Right ventricle myocardium superior (tissue), 1 donor: ENCODE measurements around the gene FOXP3. TPM values are rescaled to one million over a fixed set of nuclear protein-coding genes. Genes with fewer than 3 reads are reported as not detected.

Experiments used
- ATAC-seq: fragments of 200-7000 bp; cut with Tn5 transposase; one replicate; pipeline ENCODE4 v1.9.1; 2020; ENCODE audit warnings: mild to moderate bottlenecking; ENCODE audit not compliant: poor library complexity
- DNase-seq: peaks from one replicate; pipeline ENCODE4 v3.0.0-alpha.2; 2020
- intact Hi-C: fragments of 100-400 bp; cut with DNase I; formaldehyde crosslinking; loops from one replicate; pipeline ENCODE4 v1.11.2; 2022
- total RNA-seq: library from RNA; stranded (reverse); fragmentation: NEBNext Ultra II Directional; extraction: Animal tissue kit (Norgen Biotek cat#: 25700); gene quantifications from one replicate; pipeline ENCODE4 v1.2.1, GENCODE V29; 2021
- donor health status: DM: no; HTN: yes; CAD: no; lungs with severe emphysema.

FOXP3 gene
- total RNA-seq, 1 donor from 2014 or later: not detected

DNA sequence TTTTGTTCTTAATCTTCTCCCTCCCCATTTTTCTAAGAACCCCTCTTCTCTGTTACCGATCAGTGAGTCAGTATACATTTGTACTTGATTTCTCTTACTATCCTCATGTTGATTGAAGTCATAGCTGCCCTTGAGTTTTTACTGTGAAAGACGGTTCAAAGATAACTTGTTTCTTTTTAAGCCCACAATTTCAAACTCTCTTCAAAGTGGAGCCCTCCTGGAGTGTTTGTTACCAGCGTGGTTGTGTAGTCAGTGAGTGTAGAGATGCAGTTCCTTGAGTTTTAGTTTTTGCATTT lies 13.0 kb upstream of the FOXP3 start:
- no peak for DNase-seq
- intact Hi-C loops: no loop called here
- ATAC-seq: no peak

DNA sequence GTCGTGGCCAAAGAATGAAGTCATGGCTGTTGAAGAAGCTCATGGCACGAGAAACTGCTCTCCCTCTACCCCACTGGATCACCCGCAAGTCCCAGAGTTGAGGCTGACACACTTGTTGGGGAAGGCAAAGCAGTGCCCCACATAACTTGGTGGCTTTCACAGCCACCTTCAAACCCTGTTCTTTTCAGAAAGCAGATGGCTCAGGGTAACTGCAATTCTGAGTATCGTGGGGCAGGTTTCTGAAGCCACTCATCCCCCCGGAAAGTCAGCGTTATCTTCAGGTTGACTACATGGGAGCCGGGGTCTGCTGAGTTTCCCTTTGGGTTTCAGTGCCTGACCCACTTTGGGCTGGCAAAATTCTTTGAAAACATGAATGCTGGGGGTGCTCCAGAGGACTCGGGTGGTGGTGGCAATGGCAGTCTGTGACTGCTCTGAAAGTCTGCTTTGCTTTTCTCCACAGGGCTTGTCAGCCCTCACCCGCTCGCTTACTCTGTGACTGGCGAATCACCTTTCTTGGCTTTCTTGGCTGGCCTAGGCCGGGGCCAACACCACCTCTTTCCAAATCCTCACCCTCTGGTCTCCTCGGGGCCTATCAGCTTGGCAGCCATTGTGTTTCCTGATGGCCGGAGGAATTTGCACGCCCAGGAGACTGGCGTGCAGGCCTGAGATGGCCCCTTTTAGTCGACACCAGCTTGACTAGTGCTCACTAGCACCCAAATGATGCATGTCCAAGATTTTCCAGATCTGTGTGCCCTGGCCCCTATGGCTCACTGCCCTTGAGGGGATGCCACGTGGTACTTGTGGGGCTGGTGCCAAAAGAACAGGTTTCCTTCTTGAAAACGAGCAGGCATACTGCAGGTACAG lies 12.4 kb upstream of the FOXP3 start:
- ATAC-seq (peak; percentile 46), DNase-seq (no peak)
- intact Hi-C loops: no loop called here

DNA sequence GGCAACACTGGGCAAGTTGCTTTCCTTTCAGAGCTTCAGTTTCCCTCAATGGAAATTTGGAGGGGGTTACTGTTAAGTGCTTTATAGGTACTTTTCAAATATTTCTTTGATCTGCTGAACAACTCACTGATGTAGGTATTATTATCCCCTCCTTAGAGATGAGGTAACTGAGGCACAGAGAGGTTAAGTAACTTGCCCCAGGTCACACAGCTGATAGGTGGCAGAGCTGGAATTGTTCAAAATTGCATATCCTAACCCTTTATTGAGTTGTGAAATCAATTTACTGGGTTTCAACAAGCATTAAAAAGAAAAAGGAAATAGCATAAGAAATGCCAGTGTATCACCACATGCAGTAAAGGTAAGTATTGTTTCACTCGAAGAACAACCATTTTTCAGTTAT lies 11.7 kb upstream of the FOXP3 start:
- intact Hi-C loops: no loop called here

DNA sequence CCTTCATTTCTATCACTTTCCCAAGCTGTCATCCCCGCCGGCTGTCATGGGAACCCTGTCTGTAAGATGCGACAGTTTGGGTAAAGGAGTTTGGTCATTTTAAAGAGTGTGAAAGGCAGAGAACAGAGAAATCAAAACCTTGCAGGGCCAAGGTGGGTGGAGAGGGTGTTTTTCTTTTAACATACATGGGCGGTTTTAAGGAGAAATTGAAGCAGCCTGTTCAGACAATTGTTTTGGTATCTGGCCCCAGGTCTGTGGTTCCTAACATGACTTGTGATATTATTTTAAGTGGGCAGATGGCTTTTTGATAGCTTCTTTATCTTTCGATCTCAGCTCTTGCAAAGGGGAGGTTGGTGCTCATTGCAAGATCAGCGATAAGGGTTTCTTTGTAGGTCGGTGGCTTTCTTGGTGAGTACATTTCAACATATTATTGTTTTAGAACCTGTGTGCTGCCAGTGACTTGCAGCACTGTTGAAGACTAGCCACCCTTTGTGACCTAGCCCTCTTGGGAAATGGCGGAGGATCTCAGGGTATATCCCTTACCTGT lies 8.7 kb upstream of the FOXP3 start:
- intact Hi-C loops: no loop called here
- ATAC-seq (no peak), DNase-seq (no peak)

More for the DNA sequence above, 11.7 kb upstream of the FOXP3 start:
- ATAC-seq (no peak), DNase-seq (no peak)

DNA sequence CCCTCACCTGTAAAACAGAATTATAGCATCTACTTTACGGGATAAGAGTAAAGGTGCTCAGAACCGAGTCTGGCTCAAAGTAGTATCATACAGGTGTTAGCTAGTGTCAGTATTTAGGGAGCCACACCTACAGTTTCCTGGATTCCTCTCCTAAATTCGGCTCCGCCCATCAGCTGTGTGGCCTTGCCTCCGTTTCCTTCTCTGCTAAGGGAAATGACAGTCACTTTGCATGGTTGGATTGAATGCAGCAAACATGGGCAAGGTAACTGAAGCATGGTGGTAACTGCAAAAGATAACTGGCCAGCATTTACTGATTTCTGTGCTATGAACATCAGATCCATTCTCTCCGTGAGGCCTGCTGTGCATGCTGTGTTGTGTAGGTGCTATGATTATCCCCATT lies 7.9 kb upstream of the FOXP3 start:
- no peak for ATAC-seq
- DNase-seq: no peak
- intact Hi-C loops: no loop called here

DNA sequence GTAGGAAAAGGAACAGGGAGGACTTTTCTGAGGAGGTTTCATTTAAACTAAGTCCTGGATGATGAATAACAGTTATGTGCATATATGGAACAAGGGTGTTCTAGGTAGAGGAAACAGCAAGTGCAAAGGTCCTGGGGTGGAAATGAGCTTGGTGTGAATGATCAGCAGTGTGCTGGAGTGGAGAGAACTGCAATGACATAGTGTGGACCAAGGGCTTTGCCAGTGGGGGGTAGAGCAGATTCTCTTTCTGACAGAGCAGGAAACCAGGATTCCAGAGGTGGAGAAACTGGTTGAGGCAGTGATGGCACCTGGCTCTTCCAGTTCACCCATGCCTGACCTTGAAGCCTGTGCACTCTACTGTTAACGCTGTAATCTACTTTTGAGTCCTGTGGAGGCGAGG lies 6.8 kb upstream of the FOXP3 start:
- no peak for ATAC-seq
- intact Hi-C loops: no loop called here
- no peak for DNase-seq

DNA sequence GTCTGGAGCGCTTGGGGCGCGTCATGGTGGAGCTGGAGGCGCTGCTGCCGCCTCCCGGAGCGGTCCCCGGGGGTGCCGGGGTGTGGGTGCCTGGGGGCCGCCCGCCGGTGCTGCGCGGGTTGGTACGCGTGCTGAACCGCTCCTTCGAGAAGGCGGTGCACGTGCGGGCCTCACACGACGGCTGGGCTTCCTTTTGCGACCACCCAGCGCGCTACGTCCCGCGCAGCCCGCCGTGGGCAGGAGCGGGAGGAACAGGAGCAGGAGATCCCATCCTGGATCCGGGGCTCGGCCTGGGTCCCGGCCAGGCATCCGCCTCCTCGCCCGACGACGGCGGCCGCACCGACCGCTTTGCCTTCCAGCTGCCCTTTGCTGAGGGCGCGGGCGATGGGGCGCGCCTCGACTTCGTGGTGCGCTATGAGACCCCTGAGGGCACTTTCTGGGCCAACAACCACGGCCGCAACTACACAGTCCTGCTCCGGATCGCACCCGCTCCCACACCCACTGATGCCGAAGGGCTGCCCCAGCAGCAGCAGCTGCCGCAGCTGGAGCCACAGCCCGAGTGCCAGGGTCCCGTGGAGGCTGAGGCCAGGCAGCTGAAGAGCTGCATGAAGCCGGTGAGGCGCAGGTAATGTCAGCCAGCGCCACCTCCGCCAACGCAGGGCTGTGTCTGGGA lies 5.9 kb upstream of the FOXP3 start:
- DNase-seq (no peak), ATAC-seq (no peak)
- intact Hi-C loops: no loop called here

DNA sequence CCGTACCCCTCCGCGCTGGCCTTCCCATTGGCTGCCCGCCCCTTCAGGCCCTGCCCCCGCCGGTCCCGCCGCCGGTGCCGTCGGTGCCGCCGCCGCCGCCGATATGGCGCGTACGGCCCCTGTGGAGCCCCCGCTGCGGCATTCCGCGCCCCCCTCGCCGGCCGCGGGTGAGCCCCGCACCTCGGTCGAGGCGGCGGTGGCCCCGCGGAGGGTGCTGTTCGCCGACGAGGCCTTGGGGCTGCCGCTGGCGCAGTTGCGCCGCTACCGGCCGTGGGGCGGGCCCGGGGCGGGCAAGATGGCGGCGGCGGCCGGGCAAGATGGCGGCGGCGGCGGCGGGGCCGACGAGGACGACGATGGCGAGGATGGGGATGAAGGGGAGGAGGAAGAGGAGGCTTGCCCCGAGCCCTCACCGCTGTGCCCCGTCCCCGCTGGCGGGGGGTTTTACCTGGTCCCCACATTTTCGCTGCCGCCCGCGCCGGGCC lies 5.3 kb upstream of the FOXP3 start, which contains the start of gene PPP1R3F:
Gene PPP1R3F (plus strand): TSS at position 27 of the 482 bp plus-strand sequence. CDS start 77 bp downstream, at position 104.
- intact Hi-C loops: no loop called here
- ATAC-seq: peak; percentile 21

DNA sequence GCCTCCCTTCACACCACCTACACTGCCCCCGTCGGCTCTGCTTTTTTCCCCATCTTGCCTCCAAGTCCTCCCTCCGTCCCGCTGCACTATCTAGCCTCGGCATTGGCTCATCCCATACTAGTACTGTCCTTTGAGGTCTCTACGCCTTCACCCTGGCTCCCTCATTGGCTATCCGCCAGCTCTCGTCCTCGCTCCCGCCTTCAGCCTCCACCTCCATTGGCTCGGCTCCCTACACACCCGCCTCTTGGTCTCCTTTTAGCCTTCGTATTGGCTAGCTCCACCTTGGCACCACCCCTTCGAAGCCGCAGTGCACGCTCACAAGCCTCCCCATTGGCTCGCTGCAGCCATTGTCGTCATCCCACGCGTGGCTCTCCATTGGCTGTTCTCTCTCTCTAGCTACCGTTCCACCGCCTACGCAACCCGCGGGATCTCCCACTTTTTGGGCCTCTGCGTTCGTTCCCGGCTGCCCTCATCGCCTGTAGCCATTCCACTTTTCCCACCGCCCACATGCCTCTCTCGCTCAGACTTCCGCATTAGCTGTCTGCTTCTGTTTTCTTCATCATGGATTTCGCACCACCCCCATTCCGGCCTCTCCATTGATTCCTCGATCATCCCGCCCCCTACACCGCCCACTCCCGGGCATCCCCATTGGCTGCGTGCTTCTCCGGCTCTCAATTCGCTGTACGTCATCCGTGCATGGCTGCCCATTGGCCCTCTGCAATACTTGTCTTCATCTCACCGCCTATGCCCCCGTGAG lies 4.7 kb upstream of the FOXP3 start:
- peak; percentile 94 for ATAC-seq
- peak; percentile 97 for DNase-seq
- intact Hi-C loops: no loop called here

More for the DNA sequence above, 5.3 kb upstream of the FOXP3 start, which contains the start of gene PPP1R3F:
- no peak for DNase-seq

DNA sequence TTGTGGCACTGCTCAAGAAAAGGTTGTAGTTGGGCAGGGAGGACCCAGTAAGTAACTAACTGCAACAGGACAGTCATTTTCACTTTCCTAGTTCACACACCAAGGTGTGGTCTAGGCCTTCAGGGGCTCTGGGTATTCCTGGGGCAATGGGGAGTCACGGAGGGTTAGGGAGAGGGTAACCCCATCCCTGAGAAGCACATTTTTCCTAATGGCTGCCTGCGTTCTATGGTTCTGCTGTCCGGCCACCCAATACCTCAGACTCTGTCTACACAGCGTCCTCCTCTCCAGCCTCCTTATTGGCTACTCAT lies 4.1 kb upstream of the FOXP3 start:
- no peak for DNase-seq
- intact Hi-C loops: no loop called here
- ATAC-seq: no peak

DNA sequence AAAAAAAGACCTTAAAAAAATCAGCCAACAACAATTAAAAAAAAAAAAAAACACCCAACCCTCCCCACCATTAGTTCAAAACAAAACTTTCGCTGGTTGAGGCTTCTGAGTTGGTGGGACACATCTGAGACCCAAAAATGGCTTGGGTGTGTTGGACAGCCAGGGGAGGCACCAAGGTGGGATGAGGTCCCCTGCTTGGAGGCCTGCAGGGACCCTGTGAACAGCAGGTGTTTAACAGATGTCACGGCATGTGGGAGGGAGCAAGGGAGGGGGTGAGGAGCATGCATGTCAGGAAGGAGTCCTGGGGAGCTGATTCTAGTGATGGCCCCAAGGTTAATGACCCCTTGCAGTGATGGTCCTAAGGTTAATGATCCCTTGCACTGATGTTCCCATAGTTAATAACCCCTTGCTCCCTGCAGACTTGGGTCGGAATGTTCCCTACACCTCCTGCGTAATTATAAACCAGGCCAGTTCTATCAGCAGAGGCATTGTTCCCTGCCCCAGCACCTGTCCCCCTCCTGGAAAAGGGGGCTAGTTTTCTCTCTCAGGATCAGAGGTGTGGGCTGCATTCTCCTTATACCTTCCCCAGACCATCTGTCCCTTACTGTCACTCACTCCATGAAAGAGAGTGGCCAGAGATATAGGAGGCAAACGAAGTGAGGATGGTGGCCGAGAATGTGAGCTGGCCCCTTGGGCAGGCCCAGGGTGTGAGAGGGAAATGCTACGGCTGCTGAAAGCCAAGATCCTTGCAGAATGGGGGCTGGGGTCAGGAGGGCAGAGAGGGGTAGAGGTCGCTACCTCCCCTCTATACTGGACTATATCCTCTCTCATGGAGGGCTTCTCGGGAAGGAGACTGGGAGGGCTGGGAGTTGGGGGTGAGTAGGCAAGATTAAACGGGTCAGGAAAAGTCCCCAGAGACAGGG lies 2.3 kb upstream of the FOXP3 start:
- intact Hi-C loops: no loop called here
- DNase-seq (no peak), ATAC-seq (no peak)

DNA sequence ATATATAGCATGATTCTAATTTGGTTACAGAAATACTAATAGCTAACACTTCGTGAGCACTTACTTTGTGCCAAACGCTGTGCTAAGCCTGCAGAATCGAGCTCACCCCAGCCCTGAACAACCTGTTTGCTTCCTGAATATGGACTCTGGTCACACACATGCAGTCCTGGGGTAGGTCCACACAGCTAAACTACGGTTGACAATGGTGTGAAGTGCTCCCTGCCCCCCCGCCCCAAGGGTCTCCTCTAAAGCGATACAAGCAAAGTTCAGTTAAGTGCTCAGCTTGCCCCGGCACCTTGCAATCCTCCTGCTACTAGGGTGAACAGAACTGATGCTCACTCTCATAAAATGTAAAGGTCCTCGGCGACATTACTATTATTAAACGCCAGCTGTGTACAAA lies 879 bp downstream of the FOXP3 start:
- DNase-seq (no peak), ATAC-seq (no peak)
- intact Hi-C loops: no loop called here

DNA sequence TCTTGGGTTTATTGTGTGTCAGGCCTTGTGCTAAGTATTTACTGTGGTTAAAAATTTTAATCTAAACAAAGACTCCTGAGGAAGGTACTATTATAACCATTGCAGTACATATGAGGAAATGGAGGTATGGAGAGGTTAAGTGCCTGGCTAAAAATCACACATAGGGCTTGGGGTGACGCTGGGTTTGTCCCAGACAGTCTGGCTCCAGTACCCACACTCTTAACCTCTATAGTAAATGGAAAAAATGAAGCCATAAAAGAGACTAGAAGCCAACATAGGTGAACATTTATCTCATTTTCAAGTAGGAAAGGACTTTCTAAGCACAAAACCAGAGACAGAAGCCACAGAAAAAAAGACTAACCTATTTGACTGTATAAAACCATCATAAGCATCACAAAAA lies 1.9 kb downstream of the FOXP3 start:
- ATAC-seq (no peak), DNase-seq (no peak)
- intact Hi-C loops: no loop called here

DNA sequence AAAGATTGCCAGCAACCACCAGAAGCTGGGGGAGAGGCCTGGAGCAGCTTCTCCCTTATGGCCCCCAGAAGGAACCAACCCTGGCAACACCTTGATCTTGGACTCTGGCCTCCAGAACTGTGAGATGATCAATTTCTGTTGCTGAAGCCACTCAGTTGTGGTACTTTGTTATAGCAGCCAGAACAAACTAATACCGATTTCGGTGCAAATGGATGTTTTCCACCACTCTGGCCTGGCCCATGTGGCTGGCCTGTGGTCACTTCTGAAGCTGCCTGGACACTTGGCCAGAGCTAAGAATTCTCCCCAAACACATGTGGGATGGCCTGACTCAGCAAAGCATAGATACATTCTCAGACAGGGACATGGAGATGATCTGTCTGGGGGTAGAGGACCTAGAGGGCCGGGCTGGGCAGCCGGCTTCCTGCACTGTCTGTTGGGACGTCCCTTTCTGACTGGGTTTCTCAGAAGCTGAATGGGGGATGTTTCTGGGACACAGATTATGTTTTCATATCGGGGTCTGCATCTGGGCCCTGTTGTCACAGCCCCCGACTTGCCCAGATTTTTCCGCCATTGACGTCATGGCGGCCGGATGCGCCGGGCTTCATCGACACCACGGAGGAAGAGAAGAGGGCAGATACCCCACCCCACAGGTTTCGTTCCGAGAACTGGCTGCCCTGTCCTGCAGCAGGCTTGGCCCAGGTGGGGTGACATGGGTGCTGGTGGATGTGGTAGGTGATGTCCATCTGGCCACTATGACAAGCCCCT lies 4.1 kb downstream of the FOXP3 start:
- intact Hi-C loops: no loop called here
- ATAC-seq: no peak
- no peak for DNase-seq

DNA sequence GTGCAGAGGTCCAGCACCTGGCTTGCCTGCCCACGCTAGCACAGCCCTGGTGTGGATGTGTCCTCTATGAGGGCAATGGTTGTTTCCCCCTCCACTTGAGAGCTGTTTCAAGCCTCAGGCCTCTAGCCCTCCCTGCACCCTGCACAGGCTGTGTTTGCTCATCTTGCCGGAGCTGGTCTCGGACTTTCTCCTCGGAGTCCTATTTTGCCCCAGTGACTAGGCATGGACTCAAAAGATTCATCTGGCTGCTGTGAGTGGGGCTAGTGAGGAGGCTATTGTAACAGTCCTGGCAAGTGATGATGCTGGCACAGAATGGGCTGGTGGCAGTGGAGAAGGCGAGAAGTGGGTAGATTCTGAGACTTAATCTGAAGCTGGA lies 5.8 kb downstream of the FOXP3 start:
- DNase-seq (no peak), ATAC-seq (no peak)
- intact Hi-C loops: no loop called here

DNA sequence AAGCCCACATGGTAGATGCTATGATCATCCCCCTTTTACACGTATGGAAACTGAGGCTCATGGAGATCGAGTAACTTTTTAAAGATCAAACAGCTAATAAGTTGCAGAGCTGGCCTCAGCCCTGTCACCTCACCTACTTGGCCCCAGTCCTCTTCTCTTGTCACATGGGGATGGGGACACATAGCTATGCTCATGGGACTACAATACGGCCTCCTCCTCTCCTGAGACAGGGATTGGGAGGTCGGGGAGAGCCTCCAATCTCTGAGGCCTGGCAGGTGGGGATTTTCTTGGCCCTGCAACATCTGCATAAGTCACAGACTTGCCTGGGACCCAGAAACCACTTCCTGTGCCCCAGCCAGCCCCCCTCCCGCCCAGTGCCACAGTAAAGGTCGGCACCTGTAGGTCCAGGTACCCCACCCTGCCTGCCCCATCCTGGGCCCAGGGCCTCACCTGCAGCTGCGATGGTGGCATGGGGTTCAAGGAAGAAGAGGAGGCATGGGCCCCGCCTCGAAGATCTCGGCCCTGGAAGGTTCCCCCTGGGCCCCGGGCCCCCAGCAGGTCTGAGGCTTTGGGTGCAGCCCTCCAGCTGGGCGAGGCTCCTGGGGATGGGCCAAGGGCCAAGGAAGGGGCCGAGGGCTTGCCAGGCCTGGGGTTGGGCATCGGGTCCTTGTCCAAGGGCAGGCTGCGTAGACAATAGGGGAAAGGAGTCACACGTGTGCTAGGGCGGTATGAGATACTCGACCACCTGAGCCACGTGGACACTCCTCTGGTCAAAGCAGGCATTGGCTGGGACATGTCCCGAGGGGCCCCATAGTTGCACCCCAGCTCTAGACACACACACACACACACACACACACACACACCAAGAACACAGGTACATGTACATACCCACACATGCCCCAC lies 6.4 kb downstream of the FOXP3 start:
- no peak for DNase-seq
- intact Hi-C loops: no loop called here
- no peak for ATAC-seq
